Thyroid gland (tissue), 4 donors: ENCODE data around the gene TBC1D17.

Experiments used
- CTCF ChIP-seq, 6 experiments: fragments of 200-600 bp in 3 of 6; fragments of 450-650 bp in 3 of 6; sonication (generic) in 3 of 6; IDR thresholded peaks; one replicate each; pipeline ENCODE4 v1.5.1; 2016 to 2019; ENCODE audit warnings: antibody characterized with exemption in 6 of 6, mild to moderate bottlenecking in 2 of 6, inconsistent platforms in 1 of 6, moderate library complexity in 1 of 6
- POLR2A ChIP-seq, 2 donors: fragments of 450-650 bp; IDR thresholded peaks; one replicate each; pipeline ENCODE4 v1.6.1; 2017; ENCODE audit warnings: antibody characterized with exemption in 2 of 2, mild to moderate bottlenecking in 2 of 2, moderate library complexity in 1 of 2

DNA sequence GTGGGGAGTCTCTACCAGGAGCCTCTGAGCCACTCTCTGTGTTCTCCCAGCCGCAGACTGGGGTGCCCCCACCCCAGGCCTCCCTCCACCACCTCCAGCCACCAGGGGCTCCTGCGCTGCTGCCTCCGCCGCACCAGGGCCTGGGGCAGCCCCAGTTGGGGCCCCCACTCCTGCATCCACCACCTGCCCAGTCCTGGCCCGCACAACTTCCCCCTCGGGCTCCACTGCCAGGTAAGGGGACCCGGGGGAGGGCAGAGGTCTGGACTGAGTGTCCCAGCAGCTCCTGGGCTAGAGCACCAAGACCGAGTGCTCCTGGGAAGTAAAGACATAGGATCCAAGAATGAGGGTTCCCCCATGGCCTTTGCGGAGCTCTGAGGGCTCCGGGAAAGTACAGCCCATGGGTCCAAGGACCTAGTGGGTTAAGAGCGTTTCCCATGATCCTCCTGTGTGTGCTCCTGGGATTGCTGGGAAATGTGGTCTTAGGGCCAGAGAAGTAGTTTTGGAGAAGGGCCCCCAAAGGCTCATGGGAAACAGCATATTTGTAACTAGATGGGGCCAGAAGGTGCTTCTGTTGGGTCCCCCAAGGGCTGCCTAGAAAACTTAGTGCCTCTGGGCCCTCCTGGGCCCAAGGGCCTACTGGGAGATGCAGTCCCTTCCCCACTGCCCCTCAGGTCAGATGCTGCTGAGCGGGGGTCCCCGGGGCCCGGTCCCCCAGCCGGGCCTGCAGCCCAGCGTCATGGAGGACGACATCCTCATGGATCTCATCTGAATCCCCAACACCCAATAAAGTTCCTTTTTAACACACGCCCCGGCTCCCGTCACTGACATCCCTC is 41.1 kb upstream of the TBC1D17 start:
- no peak for TF ChIP-seq CTCF (IDR thresholded peaks at IDR 0.05)
- no peak for TF ChIP-seq POLR2A (IDR thresholded peaks at IDR 0.05)
